K562 (cell line): ENCODE results near the gene TBC1D12. TPM values are rescaled to one million over a fixed set of nuclear protein-coding genes. Genes with fewer than 3 reads are reported as not detected.

ENCODE experiments used
- ATAC-seq: fragments of 200-7000 bp; cut with Tn5 transposase; 3 replicates; pipeline ENCODE4 v1.9.1; 2020; ENCODE audit warnings: moderate library complexity
- BruUV-seq: library from RNA; stranded (reverse); fragments of 400-500 nt; replicated peaks from 2 replicates; lab custom pipeline; 2021; lab: Mats Ljungman, UMichigan
- CTCF ChIA-PET: fragments of 300-600 bp; formaldehyde crosslinking; extraction: SDS; loops from one replicate; lab custom pipeline; 2021; ENCODE audit warnings: low intra/inter-chr PET ratio; lab: Yijun Ruan, JAX
- POLR2A ChIA-PET: fragments of 300-600, 350-650 bp; sonication (Branson Sonifier 250); formaldehyde crosslinking; extraction: SDS; loops from one replicate; lab custom pipeline; 2021; ENCODE audit warnings: antibody characterized with exemption, inconsistent platforms; lab: Yijun Ruan, JAX
- DNase-seq, 4 experiments: peaks; one replicate each; pipeline versions ENCODE4 v3.0.0 to v3.0.0-alpha.2; 2011 to 2018; ENCODE audit warnings: low spot score in 3 of 4, mixed read lengths in 3 of 4; ENCODE audit errors: extremely low read depth in 1 of 4
- FAIRE-seq: peaks from 2 replicates; lab custom pipeline; 2011; peaks lifted over from hg19 to GRCh38; lab: Jason Lieb, UNC
- H2AFZ ChIP-seq: 2 replicates; pipeline ENCODE4 v1.6.0; 2011; ENCODE audit warnings: low read depth, low read length, control low read depth, inconsistent platforms
- H3K27ac ChIP-seq: fragments of 200-600 bp; 3 replicates; pipeline ENCODE4 v1.8.0; 2011; ENCODE audit warnings: low read depth, mild to moderate bottlenecking, control low read depth, inconsistent platforms, low read length, moderate library complexity, mixed read lengths; ENCODE audit errors: extremely low read depth
- H3K27me3 ChIP-seq, 2 experiments: fragments of 300-600 bp in 1 of 2; 2 replicates in 1 of 2; 3 replicates in 1 of 2; pipeline versions ENCODE4 v1.6.0 to v1.8.0; 2011; ENCODE audit warnings: inconsistent platforms in 2 of 2, low read length in 2 of 2, mild to moderate bottlenecking in 1 of 2, mixed read lengths in 1 of 2, moderate library complexity in 1 of 2; ENCODE audit not compliant: control insufficient read depth in 2 of 2, insufficient read depth in 2 of 2
- H3K36me3 ChIP-seq: fragments of 300-600 bp; 3 replicates; pipeline ENCODE4 v1.8.0; 2011; ENCODE audit warnings: mild to moderate bottlenecking, low read length, inconsistent platforms; ENCODE audit not compliant: control insufficient read depth, insufficient read depth
- H3K4me1 ChIP-seq, 2 experiments: fragments of 200-600 bp in 1 of 2; replicated peaks in 1 of 2; 2 replicates in 1 of 2; 3 replicates in 1 of 2; pipeline versions ENCODE4 v1.5.1 to v1.8.0; 2011; ENCODE audit warnings: inconsistent platforms in 2 of 2, low read length in 2 of 2, mild to moderate bottlenecking in 1 of 2, mixed read lengths in 1 of 2, moderate library complexity in 1 of 2; ENCODE audit not compliant: control insufficient read depth in 2 of 2, insufficient read depth in 2 of 2
- H3K4me2 ChIP-seq: 2 replicates; pipeline ENCODE4 v1.6.1; 2011; ENCODE audit warnings: low read length, control low read depth, inconsistent platforms, mixed read lengths; ENCODE audit not compliant: insufficient read depth
- H3K4me3 ChIP-seq: fragments of 200-600 bp; sonication (generic), shearing (Covaris generic); 2 replicates; pipeline ENCODE4 v1.5.1; 2016; ENCODE audit warnings: control low read depth, inconsistent platforms
- H3K79me2 ChIP-seq: fragments of 200-600 bp; 3 replicates; pipeline ENCODE4 v1.8.0; 2011; ENCODE audit warnings: low read length, inconsistent platforms; ENCODE audit not compliant: control insufficient read depth, insufficient read depth
- H3K9ac ChIP-seq, 2 experiments: 2 replicates each; pipeline versions ENCODE4 v1.6.0 to v1.6.1; 2011; ENCODE audit warnings: low read depth in 2 of 2, low read length in 2 of 2, control low read depth in 1 of 2, inconsistent platforms in 1 of 2, mild to moderate bottlenecking in 1 of 2, mixed read lengths in 1 of 2; ENCODE audit not compliant: insufficient read depth in 1 of 2
- H3K9me1 ChIP-seq: one replicate; pipeline ENCODE4 v1.6.0; 2011; ENCODE audit warnings: inconsistent platforms, mild to moderate bottlenecking, low read length, moderate library complexity; ENCODE audit not compliant: control insufficient read depth, insufficient read depth
- H3K9me3 ChIP-seq: replicated peaks from 2 replicates; pipeline ENCODE4 v1.5.1; 2011; ENCODE audit warnings: low read depth, low read length, inconsistent platforms; ENCODE audit not compliant: control insufficient read depth, insufficient read depth
- H4K20me1 ChIP-seq: replicated peaks from 2 replicates; pipeline ENCODE4 v1.6.1; 2011; ENCODE audit warnings: low read length, inconsistent platforms, mixed read lengths; ENCODE audit not compliant: control insufficient read depth, insufficient read depth
- CSDE1 ChIP-seq, 2 experiments: fragments of 450-650 bp; IDR thresholded peaks; 2 replicates each; pipeline ENCODE4 v1.6.1; 2016; ENCODE audit warnings: mild to moderate bottlenecking in 1 of 2
- ELF2 ChIP-seq: fragments of 250-450 bp; sonication (Bioruptor Pico); IDR thresholded peaks from 2 replicates; pipeline ENCODE4 v1.5.0; 2021; ENCODE audit warnings: mild to moderate bottlenecking
- HNRNPL ChIP-seq: fragments of 200-400 bp; formaldehyde crosslinking; IDR thresholded peaks from 2 replicates; pipeline ENCODE4 v1.6.1; 2017; ENCODE audit warnings: low read depth, mild to moderate bottlenecking, low read length
- NCOR1 ChIP-seq: fragments of 450-650 bp; IDR thresholded peaks from 2 replicates; pipeline ENCODE4 v1.6.1; 2016; ENCODE audit warnings: mild to moderate bottlenecking, moderate library complexity
- NFE2L1 ChIP-seq: fragments of 450-650 bp; IDR thresholded peaks from 2 replicates; pipeline ENCODE4 v1.6.1; 2016; ENCODE audit warnings: missing genetic modification characterization, low read depth, mild to moderate bottlenecking, missing compliant biosample characterization, moderate library complexity, borderline replicate concordance
- PCBP2 ChIP-seq: fragments of 200-400 bp; formaldehyde crosslinking; IDR thresholded peaks from 2 replicates; pipeline ENCODE4 v1.6.1; 2018; ENCODE audit warnings: low read length, low read depth, mild to moderate bottlenecking, moderate library complexity; ENCODE audit not compliant: poor library complexity, severe bottlenecking
- PHF20 ChIP-seq: fragments of 450-650 bp; IDR thresholded peaks from 2 replicates; pipeline ENCODE4 v1.6.1; 2018; ENCODE audit not compliant: partially characterized antibody
- PRMT5 ChIP-seq: sonication (generic); formaldehyde crosslinking; IDR thresholded peaks from 2 replicates; pipeline ENCODE4 v1.5.0; 2020; ENCODE audit warnings: missing genetic modification reagents
- PTRF ChIP-seq: fragments of 450-650 bp; IDR thresholded peaks from 2 replicates; pipeline ENCODE4 v1.6.1; 2016; ENCODE audit warnings: mild to moderate bottlenecking, missing genetic modification characterization, missing compliant biosample characterization
- RBM14 ChIP-seq: fragments of 200-400 bp; formaldehyde crosslinking; IDR thresholded peaks from 2 replicates; pipeline ENCODE4 v1.6.1; 2018; ENCODE audit warnings: low read depth, mild to moderate bottlenecking, low read length, moderate library complexity, borderline replicate concordance; ENCODE audit not compliant: insufficient read depth
- SNIP1 ChIP-seq: fragments of 450-650 bp; IDR thresholded peaks from 2 replicates; pipeline ENCODE4 v1.7.1; 2017; ENCODE audit warnings: low read depth, mild to moderate bottlenecking
- WGBS: fragments of 100-300 bp; shearing (Covaris generic); methylation state at CpG from one replicate; pipeline ENCODE4 v1.1.6; 2016; ENCODE audit warnings: low coverage, mixed read lengths; ENCODE audit not compliant: insufficient coverage; ENCODE audit errors: missing lambda C conversion rate; 5-methylcytosine and 5-hydroxymethylcytosine counted together
- in situ Hi-C: fragments of 300-500 bp; cut with MboI; formaldehyde crosslinking; loops from 4 replicates; pipeline ENCODE4 v1.15.0; 2018; ENCODE audit warnings: inconsistent platforms, mixed read lengths
- intact Hi-C: fragments of 100-400 bp; cut with micrococcal nuclease; formaldehyde crosslinking; loops from 2 replicates; pipeline ENCODE4 v1.14.2; 2022
- polyA plus RNA-seq, 8 experiments: library from polyadenylated mRNA; depleted of rRNA in 4 of 8; stranded (reverse) in 5 of 8; unstranded in 3 of 8; fragments of >200 nt; fragmentation: Nextera tagmentation in 2 of 8; fragmentation: Illumina TruSeq in 1 of 8; extraction: Ambion mirVana in 2 of 8; extraction: Trizol in 1 of 8; gene quantifications; 2 replicates each; pipeline versions ENCODE4 v1.2.1 to v1.2.3, GENCODE V29; 2011 to 2014; ENCODE audit warnings: inconsistent platforms in 1 of 8, missing spikeins in 1 of 8
- total RNA-seq, 7 experiments: library from RNA; depleted of rRNA in 6 of 7; stranded (reverse); fragments of >200 nt in 6 of 7; fragmentation: Illumina TruSeq in 2 of 7; extraction: Trizol in 2 of 7; gene quantifications; 2 replicates each; pipeline versions ENCODE4 v1.2.1 to v1.2.3, GENCODE V29; 2011 to 2021; ENCODE audit warnings: low replicate concordance in 1 of 7
- TF ChIP-seq, protein P1 (sequence below), 2 experiments: IDR thresholded peaks; 2 replicates each; pipeline ENCODE4 v1.6.1; 2012; ENCODE audit warnings: improper control_type of control experiment in 2 of 2, low read depth in 2 of 2, low read length in 2 of 2, borderline replicate concordance in 1 of 2
- TF ChIP-seq, protein P2 (sequence below): fragments of 450-650 bp; formaldehyde crosslinking; IDR thresholded peaks from 2 replicates; pipeline ENCODE4 v1.4.0; 2022; ENCODE audit warnings: missing genetic modification characterization
- TF ChIP-seq, protein P3 (sequence below): fragments of 450-650 bp; IDR thresholded peaks from one replicate; pipeline ENCODE4 v1.6.1; 2018; ENCODE audit warnings: mild to moderate bottlenecking, moderate library complexity; ENCODE audit not compliant: partially characterized antibody
- TF ChIP-seq, protein P4 (sequence below): fragments of 450-650 bp; IDR thresholded peaks from 2 replicates; pipeline ENCODE4 v1.7.1; 2018; ENCODE audit warnings: mild to moderate bottlenecking, low read depth; ENCODE audit not compliant: partially characterized antibody

The TBC1D12 gene
- total and polyA plus RNA-seq, 9 of the 15 experiments (the other 6 are each of a cell fraction or from before 2014, with no cell fraction given) = 2.1 to 6.7 (median 3.9) TPM

DNA sequence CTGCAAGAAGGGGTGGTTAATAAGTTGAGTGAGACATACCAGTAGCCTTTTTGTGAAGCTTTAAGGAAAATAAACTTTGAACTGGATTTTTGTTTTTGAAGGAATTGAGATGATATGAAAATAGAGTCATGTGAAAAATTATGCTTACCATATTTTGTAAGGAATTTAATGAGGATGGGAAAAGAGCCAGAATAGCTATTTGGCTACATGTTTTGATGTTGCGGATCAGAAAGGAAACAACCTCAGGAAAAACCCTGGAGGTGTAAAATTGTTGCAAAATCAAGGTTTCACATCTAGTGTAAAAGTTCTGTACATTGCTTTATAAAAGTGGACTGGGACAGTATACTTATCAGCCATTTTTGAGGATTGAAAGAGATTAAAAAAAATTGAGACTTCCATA is 15.0 kb downstream of the TBC1D12 start:
- no peaks in the 10 kb centered on the region for H3K9me3 ChIP-seq
- no peaks in the 10 kb centered on the region for H4K20me1 ChIP-seq
- H3K9ac ChIP-seq = no peak overlapping the region
- BruUV-seq = no TSS peak
- intact Hi-C loops (no loop called here), in situ Hi-C loops (no loop called here)
- H3K4me2 ChIP-seq = no peak overlapping the region
- ChIA-PET CTCF (no interaction called here), POLR2A (interaction anchor here (2.1 kb wide), 1 partner anchor 14 kb away, joined by 6 read pairs; no protein-coding TSS in a partner anchor)
- TF ChIP-seq PRMT5 (CRISPR knock-in tag) = no peak
- no peak for TF ChIP-seq SNIP1
- TF ChIP-seq, protein P1, sequence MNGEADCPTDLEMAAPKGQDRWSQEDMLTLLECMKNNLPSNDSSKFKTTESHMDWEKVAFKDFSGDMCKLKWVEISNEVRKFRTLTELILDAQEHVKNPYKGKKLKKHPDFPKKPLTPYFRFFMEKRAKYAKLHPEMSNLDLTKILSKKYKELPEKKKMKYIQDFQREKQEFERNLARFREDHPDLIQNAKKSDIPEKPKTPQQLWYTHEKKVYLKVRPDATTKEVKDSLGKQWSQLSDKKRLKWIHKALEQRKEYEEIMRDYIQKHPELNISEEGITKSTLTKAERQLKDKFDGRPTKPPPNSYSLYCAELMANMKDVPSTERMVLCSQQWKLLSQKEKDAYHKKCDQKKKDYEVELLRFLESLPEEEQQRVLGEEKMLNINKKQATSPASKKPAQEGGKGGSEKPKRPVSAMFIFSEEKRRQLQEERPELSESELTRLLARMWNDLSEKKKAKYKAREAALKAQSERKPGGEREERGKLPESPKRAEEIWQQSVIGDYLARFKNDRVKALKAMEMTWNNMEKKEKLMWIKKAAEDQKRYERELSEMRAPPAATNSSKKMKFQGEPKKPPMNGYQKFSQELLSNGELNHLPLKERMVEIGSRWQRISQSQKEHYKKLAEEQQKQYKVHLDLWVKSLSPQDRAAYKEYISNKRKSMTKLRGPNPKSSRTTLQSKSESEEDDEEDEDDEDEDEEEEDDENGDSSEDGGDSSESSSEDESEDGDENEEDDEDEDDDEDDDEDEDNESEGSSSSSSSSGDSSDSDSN (IDR thresholded peaks at IDR 0.05; ENCODE audit: borderline replicate concordance in 1 of 2, low read depth in 2 of 2, low read length in 2 of 2) = no peak
- TF ChIP-seq, protein P2, sequence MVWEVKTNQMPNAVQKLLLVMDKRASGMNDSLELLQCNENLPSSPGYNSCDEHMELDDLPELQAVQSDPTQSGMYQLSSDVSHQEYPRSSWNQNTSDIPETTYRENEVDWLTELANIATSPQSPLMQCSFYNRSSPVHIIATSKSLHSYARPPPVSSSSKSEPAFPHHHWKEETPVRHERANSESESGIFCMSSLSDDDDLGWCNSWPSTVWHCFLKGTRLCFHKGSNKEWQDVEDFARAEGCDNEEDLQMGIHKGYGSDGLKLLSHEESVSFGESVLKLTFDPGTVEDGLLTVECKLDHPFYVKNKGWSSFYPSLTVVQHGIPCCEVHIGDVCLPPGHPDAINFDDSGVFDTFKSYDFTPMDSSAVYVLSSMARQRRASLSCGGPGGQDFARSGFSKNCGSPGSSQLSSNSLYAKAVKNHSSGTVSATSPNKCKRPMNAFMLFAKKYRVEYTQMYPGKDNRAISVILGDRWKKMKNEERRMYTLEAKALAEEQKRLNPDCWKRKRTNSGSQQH = no peak
- no peak for TF ChIP-seq PCBP2
- TF ChIP-seq PTRF (tag) = no peak
- TF ChIP-seq, protein P3, sequence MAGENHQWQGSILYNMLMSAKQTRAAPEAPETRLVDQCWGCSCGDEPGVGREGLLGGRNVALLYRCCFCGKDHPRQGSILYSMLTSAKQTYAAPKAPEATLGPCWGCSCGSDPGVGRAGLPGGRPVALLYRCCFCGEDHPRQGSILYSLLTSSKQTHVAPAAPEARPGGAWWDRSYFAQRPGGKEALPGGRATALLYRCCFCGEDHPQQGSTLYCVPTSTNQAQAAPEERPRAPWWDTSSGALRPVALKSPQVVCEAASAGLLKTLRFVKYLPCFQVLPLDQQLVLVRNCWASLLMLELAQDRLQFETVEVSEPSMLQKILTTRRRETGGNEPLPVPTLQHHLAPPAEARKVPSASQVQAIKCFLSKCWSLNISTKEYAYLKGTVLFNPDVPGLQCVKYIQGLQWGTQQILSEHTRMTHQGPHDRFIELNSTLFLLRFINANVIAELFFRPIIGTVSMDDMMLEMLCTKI = no peak
- no peak for TF ChIP-seq ELF2 (CRISPR knock-in tag)
- no peak for TF ChIP-seq PHF20
- no peak for TF ChIP-seq CSDE1 (IDR thresholded peaks at IDR 0.05)
- TF ChIP-seq NFE2L1 = no peak
- TF ChIP-seq HNRNPL = no peak
- no peak for TF ChIP-seq NCOR1
- TF ChIP-seq RBM14 = no peak
- TF ChIP-seq, protein P4, sequence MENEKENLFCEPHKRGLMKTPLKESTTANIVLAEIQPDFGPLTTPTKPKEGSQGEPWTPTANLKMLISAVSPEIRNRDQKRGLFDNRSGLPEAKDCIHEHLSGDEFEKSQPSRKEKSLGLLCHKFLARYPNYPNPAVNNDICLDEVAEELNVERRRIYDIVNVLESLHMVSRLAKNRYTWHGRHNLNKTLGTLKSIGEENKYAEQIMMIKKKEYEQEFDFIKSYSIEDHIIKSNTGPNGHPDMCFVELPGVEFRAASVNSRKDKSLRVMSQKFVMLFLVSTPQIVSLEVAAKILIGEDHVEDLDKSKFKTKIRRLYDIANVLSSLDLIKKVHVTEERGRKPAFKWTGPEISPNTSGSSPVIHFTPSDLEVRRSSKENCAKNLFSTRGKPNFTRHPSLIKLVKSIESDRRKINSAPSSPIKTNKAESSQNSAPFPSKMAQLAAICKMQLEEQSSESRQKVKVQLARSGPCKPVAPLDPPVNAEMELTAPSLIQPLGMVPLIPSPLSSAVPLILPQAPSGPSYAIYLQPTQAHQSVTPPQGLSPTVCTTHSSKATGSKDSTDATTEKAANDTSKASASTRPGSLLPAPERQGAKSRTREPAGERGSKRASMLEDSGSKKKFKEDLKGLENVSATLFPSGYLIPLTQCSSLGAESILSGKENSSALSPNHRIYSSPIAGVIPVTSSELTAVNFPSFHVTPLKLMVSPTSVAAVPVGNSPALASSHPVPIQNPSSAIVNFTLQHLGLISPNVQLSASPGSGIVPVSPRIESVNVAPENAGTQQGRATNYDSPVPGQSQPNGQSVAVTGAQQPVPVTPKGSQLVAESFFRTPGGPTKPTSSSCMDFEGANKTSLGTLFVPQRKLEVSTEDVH = no peak
- ATAC-seq (no peak), FAIRE-seq (no peak), DNase-seq (no peak)
- H3K9me1 ChIP-seq = no peaks in the 10 kb centered on the region
- peaks cover 23% of the 10 kb centered on the region for H3K79me2 ChIP-seq
- H3K27ac ChIP-seq = no peak overlapping the region
- H3K36me3 ChIP-seq = no peaks in the 10 kb centered on the region
- H3K4me1 ChIP-seq = no peaks in the 10 kb centered on the region; a peak in 1 of 5 replicates
- H3K4me3 ChIP-seq = no peak overlapping the region
- no peaks in the 10 kb centered on the region for H3K27me3 ChIP-seq
- 100% methylated on average over 1 of the region's 1 CpG for WGBS
- H2AFZ ChIP-seq = no peak overlapping the region
